ENCODE results near the gene ID3.

Gene ID3

GRCh38 chr1:23559136-23559984, at the start of gene ID3:
TSS of gene ID3 (minus strand) at chr1:23559501. CDS start at chr1:23559426, 75 bp downstream.
- peak; percentile 92 for DNase-seq (ENCODE audit: low spot score)

- DNase-seq (ENCODE audit: low spot score) = no peak
Observed at GRCh38 chr1:23607944-23608343, 48.6 kb upstream of the ID3 start.

GRCh38 chr1:23601968-23602876, 42.9 kb upstream of the ID3 start:
- no peak for DNase-seq (ENCODE audit: low spot score)

- no peak for DNase-seq (ENCODE audit: low spot score)
Observed at GRCh38 chr1:23601135-23601967, 42.0 kb upstream of the ID3 start.

- DNase-seq (ENCODE audit: low spot score) = no peak
Observed at GRCh38 chr1:23600283-23600682, 41.0 kb upstream of the ID3 start.

- no peak for DNase-seq (ENCODE audit: low spot score)
Observed at GRCh38 chr1:23599125-23599524, 39.8 kb upstream of the ID3 start.

GRCh38 chr1:23598424-23598823, 39.1 kb upstream of the ID3 start:
- DNase-seq (ENCODE audit: low spot score) = no peak

GRCh38 chr1:23597635-23598388, 38.5 kb upstream of the ID3 start:
- no peak for DNase-seq (ENCODE audit: low spot score)

GRCh38 chr1:23596382-23597358, 37.4 kb upstream of the ID3 start:
- no peak for DNase-seq (ENCODE audit: low spot score)

- no peak for DNase-seq (ENCODE audit: low spot score)
Observed at GRCh38 chr1:23594927-23595353, 35.6 kb upstream of the ID3 start.

- DNase-seq (ENCODE audit: low spot score) = no peak
Observed at GRCh38 chr1:23594149-23594907, 35.0 kb upstream of the ID3 start.

GRCh38 chr1:23593556-23594148, 34.4 kb upstream of the ID3 start:
- DNase-seq (ENCODE audit: low spot score) = no peak

- DNase-seq (ENCODE audit: low spot score) = no peak
Observed at GRCh38 chr1:23593042-23593521, 33.8 kb upstream of the ID3 start.

- no peak for DNase-seq (ENCODE audit: low spot score)
Observed at GRCh38 chr1:23592209-23592892, 33.0 kb upstream of the ID3 start.

- no peak for DNase-seq (ENCODE audit: low spot score)
Observed at GRCh38 chr1:23591460-23592208, 32.3 kb upstream of the ID3 start.

GRCh38 chr1:23590058-23590783, 30.9 kb upstream of the ID3 start:
- DNase-seq (ENCODE audit: low spot score) = no peak

GRCh38 chr1:23589585-23589986, 30.3 kb upstream of the ID3 start:
- DNase-seq (ENCODE audit: low spot score) = no peak

Data from Ammon's horn (tissue), 1 donor.